Activated T-cell treated with anti-CD3 and anti-CD28 coated beads for 24 hours (primary cell): Measurements from ENCODE around the gene CNOT1.
"Not testable (repeated sequence)": the region's sequence is repeated elsewhere in the genome, so short reads cannot be mapped to it uniquely, and the experiment has no call there.

Experiments
- DNase-seq: peaks from one replicate; pipeline ENCODE4 v3.0.0-alpha.2; 2020; ENCODE audit warnings: low read depth

Gene CNOT1

GRCh38 chr16:58582133-58582532, 47.5 kb downstream of the CNOT1 start:
- no peak for DNase-seq

GRCh38 chr16:58579587-58579986, 50.0 kb downstream of the CNOT1 start:
- no peak for DNase-seq

DNA sequence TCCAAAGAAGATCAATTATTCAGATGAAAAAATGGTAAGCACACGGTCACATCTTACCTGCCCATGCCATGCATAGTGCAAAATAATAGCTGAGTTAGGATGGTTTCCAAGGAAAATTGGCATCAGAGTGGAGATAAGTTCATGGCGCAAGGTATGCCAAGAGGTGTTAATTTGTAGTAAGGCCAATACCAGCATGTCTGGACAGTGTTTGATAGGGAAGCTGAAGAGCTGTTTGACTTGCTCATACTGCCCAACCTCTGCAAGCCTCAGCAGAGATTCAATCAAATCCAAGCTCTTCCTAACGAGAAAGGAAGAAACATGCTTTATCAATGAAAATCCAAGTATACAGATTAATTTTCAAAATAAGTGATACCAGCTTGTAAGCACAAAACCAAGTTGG, 51.0 kb downstream of the CNOT1 start:
- DNase-seq, result no peak

DNA sequence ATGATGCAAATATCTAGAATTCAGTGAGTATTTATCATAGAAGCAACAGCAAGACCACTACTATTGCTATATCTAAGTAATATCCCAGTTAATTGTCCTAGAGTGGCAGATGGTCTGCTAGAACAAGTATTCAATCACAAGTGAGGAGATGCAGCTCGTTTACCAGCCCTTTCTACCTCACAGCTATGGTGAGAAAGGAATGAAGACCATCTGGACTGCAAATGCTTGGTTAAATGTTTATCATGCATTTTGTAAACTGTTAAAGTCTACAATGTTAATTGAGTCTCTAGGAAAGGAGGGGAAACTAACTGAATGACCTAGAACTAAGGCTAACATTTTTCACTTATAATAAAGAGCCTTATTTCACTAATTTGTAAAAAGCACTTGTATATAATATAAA, 52.5 kb downstream of the CNOT1 start:
- no peak for DNase-seq

- DNase-seq, result no peak
Observed at GRCh38 chr16:58574895-58575294, 54.7 kb downstream of the CNOT1 start.

DNA sequence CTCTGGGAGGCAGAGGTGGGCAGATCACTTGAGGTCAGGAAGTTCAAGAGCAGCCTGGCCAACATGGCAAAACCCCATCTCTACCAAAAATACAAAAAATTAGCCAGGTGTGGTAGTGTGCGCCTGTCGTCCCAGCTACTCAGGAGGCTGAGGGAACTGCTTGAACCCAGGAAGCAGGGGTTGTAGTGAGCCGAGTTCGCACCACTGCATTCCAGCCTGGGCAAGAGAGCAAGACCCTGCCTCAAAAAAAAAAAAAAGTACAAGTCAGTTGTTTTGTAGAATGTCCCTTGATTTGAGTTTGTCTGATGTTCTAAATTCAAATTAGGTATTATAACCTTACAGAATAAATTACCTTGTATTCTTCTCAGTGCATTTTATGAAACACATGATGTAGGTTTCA, 63.9 kb downstream of the CNOT1 start:
- not testable (repeated sequence) for DNase-seq

DNA sequence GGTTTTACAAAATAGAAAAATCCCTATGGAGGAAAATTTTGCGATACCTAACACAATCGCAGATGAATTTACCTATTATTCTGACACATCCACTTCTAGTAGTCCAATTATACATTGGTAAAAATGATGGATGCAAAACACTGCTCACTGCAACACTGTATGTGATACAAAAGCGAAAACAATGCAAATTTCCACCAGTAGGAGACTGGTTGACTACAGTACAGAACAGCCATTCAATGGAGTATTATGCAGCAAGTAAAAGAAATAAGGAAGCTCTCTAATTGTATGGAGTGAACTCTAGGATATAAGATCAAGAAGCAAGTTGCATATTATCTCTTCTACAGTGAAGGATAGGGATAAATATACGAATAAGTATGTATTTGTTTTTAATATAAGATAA, 65.9 kb downstream of the CNOT1 start:
- DNase-seq, result no peak

- no peak for DNase-seq
Observed at GRCh38 chr16:58563235-58563634, 66.4 kb downstream of the CNOT1 start.

DNA sequence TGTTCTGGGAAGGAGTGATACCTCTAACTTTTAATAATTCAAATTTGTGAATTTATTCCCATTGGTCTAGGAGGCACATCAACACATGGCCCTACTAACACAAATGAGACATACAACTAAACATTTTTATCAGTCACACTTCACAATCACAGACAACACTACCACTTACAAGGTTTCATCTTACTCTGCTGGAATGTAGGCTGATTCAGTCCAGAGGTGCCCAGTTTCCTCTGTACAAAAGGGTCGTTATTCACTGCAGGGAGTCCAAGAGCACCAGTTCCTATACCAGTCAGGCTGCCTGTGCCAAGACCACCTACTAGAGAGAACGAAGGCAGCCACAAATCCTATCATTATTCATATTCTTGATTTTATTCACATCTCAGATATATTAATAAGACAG, 72.9 kb downstream of the CNOT1 start:
- no peak for DNase-seq

- DNase-seq, result no peak
Observed at GRCh38 chr16:58551496-58551895, 78.1 kb downstream of the CNOT1 start.

GRCh38 chr16:58548378-58548777, 81.2 kb downstream of the CNOT1 start:
- DNase-seq, result no peak

DNA sequence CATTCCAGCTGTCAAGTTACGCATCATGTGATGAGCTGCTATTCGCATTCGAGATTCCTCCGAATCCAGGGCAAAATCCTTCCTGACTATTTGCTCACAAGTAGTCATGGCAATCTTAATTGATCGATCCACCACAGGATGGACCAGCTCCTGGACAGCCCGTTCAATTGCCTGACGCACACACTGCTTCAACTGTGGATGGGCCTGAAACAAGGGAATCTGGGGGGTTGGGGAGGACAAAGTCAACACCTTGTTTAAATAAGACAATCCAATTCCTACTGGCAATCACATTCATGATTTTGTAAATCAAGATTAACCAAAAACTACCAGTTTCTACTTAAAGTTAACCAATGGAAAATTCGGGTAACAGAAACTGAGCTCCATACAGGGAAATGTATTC, 85.9 kb downstream of the CNOT1 start:
- DNase-seq, result no peak

DNA sequence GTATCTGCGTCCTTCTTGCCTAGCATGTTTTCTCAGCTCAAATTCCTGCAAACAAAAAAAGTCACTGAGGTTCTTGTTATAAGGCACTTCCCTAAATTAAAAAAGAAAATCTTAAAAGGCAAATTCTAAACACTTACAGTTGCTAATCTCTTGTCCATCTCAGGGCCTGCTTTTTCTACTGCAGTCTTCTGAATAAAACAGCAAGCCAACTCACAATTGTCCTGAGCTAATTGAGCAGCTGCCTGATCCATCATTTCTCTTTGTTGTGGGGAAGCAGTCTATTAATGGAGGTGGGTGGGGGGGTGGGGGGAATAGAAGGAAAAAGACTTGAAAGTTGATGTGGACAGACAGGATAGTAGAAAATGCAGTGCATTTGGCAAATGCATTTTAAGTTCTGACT, 87.3 kb downstream of the CNOT1 start:
- no peak for DNase-seq

DNA sequence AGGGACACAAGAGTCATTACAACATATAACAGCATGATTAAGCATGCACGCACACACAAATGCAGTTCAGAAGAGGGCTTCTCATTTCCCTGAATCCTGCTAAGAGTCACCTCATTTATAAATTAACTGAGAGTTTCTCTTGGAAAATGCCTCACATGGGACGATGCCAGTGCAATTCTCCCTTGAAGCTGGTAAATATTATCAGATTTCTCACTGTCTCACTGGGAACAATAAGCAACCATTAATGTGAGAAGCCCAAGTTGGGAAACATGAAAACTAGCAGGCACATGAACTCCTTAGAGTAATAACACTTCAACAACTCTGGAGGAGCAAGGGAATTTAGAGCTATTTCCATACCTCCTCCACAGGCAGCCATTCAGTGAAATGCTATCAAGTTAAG, 87.9 kb downstream of the CNOT1 start:
- no peak for DNase-seq

DNA sequence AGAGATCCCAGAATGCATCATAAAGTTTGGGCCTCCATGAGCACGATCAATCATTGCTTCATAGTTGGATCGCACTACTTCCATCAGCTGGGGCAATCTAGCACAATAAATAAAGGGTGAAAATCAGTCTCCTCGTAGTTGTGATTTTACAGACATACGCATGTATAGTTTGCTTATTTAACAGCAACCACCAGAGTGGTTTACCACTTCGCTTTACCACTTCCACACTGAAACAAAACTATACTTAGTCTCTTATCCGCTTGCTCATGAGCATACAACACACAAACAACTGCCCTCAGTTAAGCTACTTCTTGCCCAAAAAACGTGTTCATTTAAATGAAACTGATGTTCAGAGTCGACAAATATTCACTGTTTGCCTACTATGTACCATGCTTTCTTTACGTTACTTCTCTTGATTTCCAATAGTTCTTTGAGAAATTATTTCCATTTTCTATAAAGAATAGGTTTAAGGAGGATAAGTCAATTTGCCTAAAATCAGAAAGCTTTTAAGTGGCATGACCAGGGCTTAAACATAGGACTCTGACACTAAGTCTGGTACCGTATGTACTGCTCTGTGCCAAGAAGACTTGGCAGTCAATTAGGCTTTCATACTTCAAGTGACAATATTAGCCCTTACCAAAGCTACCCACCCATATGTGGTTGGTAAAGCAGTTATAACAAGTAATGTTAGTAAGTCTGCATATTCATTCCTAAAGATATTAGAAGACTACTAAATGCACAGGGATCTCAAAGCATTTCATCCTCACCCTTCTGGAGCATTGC, 92.3 kb downstream of the CNOT1 start:
- no peak for DNase-seq

DNA sequence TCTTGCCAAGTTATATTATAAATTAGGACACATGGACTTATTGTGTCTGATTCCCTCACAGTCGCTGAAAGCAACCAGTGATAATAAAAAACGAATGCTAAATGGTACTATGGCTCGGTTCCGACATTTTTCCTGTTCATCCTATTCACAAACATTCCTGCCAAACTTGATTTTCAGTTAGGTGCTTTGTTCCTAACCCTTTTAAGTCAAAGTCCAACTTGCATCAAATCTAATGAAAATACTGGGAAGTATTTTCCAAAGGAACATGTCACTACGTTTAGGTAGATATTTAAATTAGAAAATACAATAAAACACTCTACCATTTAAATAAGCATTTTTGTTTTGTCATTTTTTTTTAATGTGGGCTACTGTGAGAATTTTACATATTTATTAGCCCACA, 93.3 kb downstream of the CNOT1 start:
- DNase-seq, result no peak

DNA sequence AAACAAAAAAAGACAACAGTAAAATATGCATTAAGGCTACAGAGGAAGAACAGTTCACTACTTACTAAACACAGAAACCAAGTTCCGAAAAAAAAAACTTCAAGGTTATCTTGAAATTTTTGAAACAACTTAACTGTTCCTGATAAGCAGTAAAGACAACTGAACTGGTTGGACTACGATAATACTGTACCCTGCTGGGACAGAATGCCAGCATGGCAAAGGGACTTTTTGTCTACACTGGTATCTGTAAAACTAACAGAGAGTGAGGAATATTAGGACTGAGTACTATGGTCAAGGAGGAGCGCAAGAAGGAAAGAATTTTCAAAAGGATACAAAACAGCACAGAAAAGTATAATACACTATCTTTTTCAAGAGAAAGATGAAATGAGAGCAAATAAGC, 94.5 kb downstream of the CNOT1 start:
- DNase-seq, result no peak

- DNase-seq, result no peak
Observed at GRCh38 chr16:58533751-58534470, 95.7 kb downstream of the CNOT1 start.

- DNase-seq, result no peak
Observed at GRCh38 chr16:58532414-58532813, 97.2 kb downstream of the CNOT1 start.

DNA sequence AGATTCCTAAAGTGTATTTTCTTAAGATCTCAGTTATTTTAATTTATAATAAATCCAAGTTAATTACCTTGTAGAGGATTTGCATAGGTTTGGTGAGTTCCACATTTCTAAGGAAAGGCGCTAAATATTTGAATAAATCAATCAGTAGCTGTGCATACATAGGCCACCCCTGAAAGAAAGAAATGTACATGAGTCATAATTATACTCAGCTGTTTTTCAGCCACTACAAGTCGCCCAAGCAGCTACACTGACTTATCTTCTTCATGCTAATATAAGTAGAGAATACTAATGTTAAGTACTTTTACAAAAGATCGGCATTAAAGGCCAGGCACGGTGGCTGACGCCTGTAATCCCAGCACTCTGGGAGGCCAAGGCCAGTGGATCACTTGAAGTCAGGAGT, 99.4 kb downstream of the CNOT1 start:
- DNase-seq, result no peak

- DNase-seq, result no peak
Observed at GRCh38 chr16:58519707-58520106, 109.9 kb downstream of the CNOT1 start.

DNA sequence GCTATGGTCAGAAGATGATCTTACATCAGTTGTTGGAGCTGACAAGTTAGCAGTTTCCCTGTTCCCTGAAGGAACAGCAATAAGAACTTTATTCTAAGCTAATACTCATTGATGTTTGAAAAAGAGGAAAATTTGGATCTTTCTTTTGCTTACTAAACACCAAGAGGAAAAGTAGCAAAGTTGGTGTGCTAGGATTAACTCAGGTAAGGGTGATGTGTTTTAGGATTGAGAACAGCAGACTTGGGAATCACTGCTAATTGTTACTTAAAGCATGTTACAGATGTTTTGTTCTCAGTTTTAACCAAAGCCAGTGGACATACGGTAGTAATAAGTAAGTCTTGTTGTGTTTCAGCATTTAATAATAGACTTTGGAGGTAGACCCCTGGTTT, 110.7 kb downstream of the CNOT1 start:
- DNase-seq, result no peak

DNA sequence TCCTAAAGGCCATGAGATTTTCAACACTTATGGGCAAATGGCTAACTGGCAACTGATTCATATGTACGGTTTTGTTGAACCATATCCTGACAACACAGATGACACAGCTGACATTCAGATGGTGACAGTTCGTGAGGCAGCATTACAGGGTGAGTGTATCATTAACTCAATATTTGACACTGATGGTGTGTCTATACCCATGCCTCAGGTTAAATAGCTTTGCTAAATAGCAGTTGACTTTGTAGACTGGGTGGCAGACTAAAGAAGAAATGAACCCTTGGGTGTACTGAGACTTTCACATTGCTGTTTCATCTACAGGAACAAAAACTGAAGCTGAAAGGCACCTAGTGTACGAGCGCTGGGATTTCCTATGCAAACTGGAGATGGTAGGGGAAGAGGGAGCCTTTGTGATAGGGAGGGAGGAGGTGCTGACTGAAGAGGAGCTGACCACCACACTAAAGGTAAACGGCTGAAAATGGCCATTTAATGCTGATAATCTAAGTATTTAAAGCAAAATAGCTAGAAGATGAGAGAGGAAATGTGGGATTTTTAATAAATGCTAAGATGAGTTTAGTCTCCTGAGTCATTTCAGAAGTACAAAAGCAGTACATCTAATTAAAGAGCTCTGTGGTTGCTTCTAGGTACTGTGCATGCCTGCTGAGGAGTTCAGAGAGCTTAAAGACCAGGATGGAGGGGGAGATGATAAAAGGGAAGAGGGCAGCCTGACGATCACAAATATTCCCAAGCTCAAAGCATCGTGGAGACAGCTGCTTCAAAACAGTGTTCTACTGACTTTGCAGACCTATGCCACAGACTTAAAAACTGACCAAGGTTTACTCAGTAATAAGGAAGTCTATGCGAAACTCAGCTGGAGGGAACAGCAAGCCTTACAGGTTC, 111.3 kb downstream of the CNOT1 start:
- no peak for DNase-seq
